Measurements from ENCODE around the gene SLC16A1.
A peak's percentile ranks its signal among the peaks of the same experiment; 100 is the strongest.
"Not testable (repeated sequence)": the region's sequence is repeated elsewhere in the genome, so short reads cannot be mapped to it uniquely, and the experiment has no call there.

SLC16A1 gene, protein sequence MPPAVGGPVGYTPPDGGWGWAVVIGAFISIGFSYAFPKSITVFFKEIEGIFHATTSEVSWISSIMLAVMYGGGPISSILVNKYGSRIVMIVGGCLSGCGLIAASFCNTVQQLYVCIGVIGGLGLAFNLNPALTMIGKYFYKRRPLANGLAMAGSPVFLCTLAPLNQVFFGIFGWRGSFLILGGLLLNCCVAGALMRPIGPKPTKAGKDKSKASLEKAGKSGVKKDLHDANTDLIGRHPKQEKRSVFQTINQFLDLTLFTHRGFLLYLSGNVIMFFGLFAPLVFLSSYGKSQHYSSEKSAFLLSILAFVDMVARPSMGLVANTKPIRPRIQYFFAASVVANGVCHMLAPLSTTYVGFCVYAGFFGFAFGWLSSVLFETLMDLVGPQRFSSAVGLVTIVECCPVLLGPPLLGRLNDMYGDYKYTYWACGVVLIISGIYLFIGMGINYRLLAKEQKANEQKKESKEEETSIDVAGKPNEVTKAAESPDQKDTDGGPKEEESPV

DNA sequence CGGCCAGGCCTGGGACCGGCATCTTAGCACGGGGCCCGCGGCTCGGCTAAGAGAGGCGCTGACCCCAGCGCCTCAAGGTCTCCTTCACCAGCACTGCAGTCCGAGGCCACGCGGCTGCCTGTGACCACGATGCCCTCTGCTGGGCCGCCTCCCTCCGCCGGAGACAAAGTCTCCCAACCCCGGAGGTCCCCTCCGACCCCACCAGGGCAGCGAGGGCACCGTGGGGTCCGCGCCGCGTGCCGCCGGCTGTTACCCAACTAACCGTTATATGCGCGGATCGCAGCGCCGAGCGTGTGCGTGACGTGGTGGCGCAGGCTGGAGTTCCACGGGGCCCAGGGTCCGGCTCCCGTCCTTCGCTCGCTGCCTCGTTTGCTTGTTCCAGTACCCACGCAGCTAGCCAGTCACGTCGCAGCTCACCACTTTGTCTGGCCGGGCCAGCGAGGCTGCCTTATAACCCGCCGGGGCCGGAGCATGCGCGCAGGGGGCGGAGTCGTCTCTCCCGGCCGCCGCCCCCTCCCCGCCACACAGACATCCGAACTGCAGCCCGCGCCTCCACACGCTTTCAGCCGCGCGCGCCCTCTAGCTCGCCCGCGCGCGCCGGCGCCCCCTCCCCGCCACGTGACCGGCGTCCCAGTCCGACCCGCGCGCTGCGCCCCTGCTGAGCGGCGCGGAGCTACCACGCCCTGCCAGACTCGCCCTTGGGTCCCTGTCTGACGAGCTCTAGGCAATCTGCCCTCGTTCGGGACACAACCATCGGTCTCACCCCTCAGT is at the start of gene SLC16A1:
TSS of gene SLC16A1 (minus strand) at position 424 of the 771 bp plus-strand sequence. CDS start 26,888 bp downstream, outside the sequence.
- peak; percentile 85 for DNase-seq

DNA sequence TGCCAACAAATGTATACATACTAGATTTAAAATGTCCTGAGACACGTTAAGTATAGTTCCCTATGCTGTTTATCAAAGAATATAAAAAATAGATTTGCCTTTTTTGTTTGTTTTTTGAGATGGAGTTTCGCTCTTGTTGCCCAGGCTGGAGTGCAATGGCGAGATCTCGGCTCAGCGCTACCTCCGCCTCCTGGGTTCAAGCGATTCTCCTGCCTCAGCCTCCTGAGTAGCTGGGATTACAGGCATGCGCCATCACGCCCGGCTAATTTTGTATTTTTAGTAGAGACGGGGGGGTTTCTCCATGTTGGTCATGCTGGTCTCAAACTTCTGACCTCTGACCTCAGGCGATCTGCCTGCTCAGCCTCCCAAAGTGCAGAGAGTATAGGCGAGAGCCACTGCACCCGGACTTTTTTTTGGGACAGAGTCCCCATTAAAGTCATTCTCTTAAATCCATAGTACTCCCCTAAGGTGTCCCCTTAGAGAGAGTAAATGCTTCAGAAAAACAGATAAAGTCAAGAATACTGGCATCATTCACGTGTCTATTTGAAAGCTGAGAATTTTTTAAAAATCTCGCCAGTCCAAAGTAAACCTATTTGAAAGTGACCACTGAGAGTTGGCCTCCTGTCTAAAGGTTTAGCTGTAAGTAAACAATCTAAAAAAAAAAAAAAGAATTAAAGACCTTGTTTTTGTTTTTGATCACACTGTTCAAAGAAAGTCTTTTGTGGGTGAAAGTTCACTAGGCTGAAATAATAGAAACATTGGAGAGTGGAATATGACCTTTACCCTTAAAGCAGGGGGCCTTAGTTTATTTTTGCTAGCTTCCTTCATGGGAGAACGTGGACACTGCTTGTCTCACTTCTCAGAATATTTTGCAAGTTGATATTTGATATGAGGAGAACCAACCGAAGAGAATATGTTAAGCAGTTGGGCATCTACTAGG is 48.0 kb upstream of the SLC16A1 start:
- no peak for DNase-seq

DNA sequence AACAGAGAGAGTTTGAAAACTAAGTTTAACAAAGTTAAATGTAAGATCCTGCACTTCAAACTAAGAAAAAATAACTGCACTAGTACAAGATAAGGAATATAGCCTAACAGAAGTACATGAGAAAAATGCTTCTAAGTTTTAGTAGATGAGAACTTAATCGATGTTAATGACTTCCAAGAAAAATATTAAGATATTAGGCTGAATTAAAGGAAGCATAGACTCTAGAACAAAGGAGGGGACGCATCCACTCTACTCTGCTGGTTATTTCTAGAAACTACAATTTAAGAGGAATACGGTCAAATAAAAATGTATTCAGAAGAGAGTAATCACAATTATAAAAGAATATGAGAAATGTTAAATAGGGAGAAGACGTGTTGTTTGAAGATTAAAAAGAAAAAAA is 46.3 kb upstream of the SLC16A1 start:
- no peak for DNase-seq

DNA sequence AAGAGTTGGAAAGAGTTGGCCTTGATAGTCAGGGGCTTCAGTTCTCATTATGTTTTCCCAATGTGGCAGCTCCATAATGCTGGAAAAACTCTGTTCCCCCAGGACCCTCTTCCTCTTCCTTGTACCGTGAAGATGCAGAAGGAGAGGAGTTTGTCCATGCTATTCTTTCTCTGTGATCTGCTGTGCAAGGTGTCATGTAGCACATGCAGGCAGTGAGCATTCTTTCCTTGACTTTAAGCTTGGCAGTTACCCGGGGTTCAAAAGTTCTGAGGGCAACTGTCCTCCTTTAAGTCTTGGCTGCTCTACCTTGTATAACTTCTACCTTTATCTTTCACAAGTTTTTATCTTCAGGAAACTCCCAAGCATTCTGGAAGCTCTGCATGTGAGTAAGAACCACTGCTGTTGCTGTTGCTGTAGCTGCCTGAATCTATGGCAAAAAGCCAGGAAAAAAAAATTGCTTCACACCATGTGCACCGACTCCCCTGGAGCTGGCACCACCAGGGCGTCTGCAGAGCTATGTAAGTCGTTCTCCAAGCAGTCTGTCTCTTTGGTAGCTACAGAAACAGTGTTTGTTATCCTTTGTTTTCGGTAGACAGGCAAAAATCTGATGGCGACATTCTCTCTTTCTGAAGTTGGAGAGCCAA is 42.7 kb upstream of the SLC16A1 start:
- DNase-seq, result no peak

DNA sequence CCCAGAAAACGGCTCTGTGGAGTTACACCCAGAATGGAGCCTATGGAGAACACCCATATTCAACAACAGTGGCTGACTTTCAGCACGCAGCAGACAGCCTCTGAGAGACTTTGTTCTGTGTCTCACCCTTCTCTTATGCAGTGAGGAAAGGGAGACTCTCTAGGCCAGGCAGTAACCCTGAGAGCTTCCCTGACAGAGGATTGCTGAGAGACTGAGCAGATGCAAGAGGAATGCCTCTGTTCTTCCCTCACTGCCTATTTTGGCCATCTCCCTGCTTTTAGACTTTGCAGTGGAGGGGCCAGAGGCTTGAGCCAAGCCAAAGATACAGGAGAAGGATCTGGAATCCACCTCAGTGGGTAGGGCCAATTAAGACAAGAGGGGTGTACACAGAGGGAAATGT is 41.8 kb upstream of the SLC16A1 start:
- no peak for DNase-seq

DNA sequence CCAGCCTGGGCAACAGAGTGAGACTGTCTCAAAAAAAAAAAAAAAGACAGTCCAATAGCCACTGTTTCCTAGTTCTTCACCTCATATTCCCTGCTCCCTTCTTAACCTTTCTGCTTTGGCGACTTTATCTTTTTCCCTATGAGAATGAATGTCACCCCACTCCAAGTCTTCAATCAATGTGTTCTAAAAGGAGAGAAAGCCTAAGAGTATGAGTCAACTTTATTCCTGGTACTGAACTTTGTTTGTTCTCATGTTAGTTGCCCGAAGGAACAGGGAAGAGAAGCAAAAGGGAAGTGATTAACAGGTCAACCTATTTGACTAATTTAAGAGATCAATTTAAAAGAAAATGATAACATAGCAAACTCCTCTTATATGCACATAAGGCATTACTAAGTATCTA is 39.9 kb upstream of the SLC16A1 start:
- no peak for DNase-seq

DNA sequence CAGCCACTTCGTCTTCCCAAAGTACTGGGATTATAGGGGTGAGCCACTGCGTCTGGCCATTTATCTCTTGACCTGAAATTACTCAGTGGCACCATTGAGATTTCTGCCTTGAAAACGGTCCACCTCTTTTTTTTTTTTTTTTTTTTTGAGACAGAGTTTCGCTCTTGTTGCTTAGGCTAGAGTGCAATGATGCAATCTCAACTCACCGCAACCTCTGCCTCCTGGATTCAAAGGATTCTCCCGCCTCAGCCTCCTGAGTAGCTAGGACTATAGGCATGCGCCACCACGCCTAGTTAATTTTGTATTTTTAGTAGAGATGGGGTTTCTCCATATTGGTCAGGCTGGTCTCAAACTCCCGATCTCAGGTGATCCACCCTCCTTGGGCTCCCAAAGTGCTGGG is 39.0 kb upstream of the SLC16A1 start:
- DNase-seq, result not testable (repeated sequence)

DNA sequence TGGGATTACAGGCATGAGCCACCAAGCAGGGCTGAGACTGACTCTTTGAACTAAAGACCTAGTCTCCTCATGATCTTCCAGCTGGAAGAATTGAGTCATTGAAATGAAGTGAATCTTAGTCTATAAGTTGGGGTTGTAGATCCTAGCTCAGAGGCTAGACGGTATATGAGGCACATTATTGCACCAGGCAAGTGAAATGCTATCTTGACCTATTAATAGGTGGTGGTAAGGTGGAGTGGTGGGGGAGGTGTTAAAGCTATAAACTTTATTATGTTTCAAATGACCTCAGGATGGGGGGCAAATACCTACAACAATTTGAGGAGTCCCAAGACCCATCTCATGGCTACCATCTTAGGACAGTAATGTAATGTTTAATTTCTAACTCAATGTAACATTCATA is 36.8 kb upstream of the SLC16A1 start:
- DNase-seq, result no peak

DNA sequence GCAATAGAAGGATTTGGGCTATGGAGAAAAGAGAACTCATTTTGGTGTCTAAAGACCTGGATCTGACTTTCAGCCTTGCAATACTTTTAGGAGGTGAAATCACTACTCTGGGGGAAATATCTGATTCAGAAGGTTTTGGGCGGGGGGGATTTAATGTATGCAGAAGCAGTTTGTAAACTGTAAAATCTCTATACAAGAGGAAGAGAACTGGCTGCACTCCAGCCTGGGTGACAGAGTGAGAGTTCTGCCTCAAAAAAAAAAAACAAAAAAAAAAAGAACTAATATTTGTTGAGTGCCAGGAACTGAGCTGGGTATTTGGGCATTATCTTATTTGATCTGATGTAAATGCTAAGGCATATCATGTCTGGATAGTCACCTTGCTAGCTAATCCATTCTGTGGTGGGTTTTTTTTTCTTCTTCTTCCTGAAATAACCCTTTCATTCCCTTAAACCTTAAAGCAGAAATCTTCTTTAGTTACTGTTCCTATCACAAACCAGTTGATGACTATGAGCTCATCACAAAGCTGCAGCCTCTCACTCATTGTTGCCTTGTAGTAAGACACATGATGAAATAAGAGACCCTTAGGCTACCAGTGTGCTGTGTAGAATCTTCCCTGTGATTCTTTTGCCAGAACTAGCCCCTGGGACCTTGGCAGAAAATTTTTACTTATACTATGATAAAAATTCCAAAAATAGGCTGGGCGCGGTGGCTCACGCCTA is 35.6 kb upstream of the SLC16A1 start:
- DNase-seq, result no peak

DNA sequence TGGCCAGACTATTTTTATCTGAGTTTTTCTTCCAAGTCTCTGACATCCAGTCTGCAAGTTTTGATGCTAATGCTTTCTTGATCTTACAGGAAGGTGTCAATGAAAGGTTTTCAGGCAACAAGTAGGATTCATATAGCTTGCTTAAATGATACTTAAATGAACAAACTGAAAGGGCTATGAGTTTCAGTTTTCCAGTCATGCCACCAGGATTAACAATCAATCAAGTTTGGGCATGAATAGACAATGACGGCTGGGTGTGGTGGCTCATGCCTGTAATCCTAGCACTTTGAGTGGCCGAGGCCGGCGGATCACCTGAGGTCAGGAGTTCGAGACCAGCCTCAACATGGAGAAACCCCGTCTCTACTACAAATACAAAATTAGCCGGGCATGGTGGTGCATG is 34.3 kb upstream of the SLC16A1 start:
- DNase-seq, result no peak

DNA sequence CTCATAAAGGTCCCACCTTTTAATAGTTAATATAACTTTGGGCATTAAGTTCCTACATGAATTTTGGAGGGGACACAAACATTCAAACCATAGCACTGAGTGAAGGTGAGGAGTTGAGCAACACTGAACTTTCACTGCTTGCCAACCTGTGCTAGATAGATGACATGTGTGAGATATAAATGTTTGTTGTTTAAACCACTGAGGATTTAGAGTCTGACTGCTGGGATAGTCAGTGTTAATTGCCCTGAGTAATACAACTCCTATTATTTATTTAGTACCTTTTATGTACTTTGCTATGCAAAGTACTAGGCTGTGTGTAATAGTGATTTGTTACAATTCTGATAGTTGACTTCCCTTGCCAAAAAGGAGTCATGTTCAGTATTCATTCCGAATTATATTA is 32.4 kb upstream of the SLC16A1 start:
- no peak for DNase-seq

DNA sequence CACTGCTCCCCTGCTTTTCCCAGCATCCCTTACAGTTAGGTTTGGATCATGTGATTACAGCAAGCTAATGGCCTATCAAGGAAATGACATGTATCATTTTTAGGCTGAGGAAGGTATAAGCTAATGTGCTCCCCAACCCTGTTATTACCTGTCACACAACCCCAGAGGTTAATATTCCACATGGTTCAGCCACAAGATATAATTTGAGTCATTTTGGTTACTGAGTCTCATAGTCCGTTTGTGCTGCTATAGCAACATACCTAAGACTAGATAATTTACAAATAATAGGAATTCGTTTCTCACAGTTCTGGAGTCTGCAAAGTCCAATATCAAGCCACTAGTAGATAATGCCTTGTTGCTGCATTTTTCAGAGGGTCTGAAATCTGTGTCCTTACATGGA is 29.1 kb upstream of the SLC16A1 start:
- DNase-seq, result no peak

DNA sequence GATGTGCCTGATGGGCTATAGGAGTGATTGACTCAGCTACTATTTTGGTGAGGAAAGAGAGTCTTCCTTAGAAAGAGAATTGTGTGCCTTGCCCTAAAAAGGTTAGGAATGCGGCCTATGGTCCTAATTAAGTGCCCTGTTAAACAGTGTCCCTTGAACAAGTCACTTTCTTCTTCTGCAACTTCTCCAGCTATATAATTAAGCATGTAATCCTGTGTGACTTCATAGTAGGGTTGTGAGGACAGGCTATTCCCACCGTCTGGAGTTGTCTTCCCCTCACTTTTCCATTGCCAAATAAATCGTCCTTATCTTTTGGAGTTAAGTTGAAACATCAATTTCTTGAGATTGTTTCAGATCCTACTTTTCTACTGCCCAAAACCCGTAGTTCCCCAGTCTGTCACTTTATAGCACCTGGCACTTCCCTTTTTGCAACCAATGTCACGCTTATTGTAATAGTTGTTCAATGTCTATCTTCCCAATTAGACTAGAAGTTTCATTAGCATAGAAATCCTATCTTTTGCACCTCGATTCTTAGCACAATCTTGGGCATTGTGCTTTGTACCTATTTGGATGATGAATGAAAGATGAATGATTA is 27.6 kb upstream of the SLC16A1 start:
- DNase-seq, result no peak

DNA sequence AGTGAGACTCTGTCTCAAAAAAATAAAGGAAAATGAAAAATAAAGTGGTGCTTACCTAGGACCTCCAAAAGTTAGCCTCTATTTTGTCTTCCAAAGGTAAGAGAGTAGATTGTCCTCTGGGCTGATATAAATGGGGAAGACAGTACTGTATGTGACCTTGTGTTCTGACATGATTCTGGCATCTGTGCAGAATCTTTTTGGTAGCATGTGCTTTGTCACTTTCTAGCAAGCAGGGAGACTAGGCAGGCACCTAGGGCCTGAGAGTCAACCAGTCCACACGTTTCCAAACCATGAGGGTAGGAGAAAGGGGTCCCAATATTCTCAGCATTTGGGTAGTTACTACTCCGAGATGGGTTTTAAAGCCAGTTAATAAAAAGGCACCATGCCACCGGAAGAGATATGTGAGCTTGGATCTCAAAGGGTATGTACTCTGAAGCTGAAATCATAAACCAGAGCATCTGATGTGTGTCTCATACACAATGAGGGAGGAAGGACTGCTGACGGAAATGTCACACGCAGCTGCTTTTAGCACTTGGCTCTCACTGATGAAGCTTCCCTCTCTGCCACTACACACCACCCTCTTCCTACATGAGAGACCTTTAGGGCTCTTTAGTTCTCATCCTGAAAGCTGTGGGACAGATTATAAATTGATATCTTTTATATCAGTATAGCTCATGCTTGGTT is 27.0 kb upstream of the SLC16A1 start:
- DNase-seq, result no peak

DNA sequence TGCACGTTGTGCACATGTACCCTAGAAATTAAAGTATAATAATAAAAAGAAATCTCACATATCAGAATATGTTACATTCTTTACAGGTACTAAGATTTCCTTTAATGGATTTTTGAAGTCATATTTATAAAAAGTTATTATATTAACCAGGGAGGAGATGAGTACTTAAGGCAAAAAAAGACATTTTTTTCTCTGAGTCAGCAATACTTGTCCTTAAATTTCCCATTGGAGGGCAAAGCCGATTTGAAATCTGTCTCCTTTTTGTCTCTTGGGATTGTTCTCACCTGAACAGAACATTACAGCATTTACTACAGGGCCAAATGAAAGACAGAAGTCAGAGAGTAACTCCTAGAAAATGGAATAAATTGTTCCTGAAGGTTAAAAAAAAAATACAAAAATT is 26.3 kb upstream of the SLC16A1 start:
- no peak for DNase-seq

DNA sequence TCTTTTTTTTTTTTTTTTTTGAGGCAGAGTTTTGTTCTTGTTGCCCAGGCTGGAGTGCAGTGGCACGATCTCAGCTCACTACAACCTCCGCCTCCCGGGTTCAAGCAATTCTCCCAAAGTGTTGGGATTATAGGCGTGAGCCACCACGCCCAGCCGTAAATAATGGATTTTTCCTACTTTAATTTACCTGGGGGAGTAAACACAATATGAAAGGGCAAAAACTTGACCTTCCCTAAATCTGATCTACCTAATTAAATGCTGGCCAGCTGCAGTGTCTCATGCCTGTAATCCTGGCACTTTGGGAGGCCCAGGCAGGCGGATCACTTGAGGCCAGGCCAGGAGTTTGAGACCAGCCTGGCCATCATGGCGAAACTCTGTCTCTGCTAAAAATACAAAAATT is 25.8 kb upstream of the SLC16A1 start:
- DNase-seq, result not testable (repeated sequence)

DNA sequence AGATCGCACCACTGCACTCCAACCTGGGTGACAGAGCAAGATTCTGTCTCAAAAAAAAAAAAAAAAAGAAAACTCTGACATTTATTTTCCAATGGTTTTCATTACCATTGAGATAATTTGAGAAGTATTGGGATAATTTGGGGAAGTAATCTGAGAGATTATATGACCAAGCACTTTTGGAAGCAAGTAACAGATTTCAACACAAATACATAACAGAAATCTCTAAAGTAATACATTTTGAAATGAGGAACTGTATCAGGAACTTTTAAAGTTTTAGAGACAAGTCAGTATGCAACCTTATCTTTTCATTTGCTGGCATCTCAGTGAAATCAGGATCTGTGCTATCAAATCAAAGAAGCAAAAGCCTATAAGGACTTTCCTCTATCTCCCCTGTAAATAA is 25.4 kb upstream of the SLC16A1 start:
- DNase-seq, result no peak

DNA sequence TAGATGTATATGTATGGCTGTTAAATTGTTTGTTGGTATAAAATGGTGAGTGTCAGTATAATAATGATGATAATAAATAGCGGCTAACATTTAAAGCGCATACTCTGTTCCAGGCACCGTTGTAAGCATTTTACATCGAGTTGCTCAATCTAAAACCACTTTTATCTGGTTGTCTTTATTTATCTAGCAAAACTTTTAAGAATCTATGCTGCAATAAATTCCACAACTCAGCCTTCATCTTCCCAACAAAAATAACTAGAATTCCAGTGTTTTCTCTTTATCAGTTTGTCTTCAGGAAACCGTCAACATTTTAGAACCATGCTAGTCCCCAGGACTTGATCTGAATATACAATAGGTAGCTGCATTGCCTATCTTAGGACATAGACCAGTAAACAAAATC is 19.3 kb upstream of the SLC16A1 start:
- DNase-seq, result no peak

DNA sequence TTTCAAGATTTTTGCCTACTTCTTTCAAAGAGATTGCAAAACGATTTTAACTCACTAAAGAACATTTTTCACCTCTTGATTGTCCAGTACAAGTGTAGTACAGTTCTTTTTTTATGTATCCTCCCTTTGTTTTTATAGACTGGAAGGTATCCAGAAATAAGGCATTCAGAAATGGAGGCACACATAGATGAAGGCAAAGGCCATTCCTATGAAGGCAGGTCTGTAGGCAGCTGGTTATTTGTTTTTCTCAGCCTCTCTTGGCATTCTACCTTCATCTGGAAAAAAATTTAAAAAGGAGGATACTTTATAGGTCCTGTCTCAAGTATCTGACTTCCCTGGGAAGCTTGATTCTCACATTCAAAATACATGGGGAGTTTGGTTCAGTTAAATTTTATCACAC is 18.6 kb upstream of the SLC16A1 start:
- no peak for DNase-seq

DNA sequence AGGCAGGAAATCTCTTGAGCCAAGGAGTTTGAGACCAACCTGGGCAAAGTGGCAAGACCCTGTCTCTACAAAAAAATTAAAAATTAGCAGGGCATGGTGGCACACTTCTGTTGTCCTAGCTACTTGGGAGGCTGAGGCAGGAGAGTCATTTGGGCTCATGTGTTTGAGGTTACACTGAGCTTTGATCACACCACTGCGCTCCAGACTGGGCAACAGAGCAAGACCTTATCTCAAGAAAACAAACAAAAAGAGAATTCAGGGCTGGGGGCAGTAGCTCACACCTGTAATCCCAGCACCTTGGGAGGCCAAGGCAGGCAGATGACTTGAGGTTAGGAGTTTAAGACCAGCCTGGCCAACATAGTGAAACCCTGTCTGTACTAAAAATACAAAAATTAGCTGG is 17.8 kb upstream of the SLC16A1 start:
- no peak for DNase-seq

DNA sequence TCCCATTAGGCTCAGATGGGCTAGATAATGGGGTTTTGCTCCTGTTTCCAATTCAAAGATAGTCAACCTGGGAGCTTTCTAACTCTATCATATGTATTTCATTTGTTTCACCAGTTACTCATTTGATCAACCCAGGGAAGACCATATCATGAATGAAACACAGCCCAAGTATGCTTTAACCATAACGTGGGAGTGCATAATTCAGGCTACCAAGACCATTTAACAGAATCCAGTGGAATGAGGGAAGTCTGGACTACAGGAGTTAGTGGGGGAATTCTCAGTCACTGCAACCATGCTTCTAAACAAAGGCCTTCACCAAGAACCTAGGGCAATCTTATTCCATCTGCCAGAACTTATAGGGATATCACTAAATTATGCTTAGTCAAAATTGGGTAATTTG is 15.0 kb upstream of the SLC16A1 start:
- DNase-seq, result no peak

All from activated CD4-positive, alpha-beta T cell treated with anti-CD3 and anti-CD28 coated beads, Interleukin-2, amount 50 U/mL, for 1 hour (primary cell).